HG02623 (cell line): ENCODE data around the gene JSRP1.

Experiments used
- ATAC-seq: cut with Tn5 transposase; IDR thresholded peaks from one replicate; pipeline ENCODE4 v1.9.1; 2021; ENCODE audit warnings: moderate library complexity; ENCODE audit not compliant: unreplicated experiment

The JSRP1 gene

GRCh38 chr19:2233601-2234280 is 22.5 kb downstream of the JSRP1 start:
- no peak for ATAC-seq

GRCh38 chr19:2232286-2233151 is 23.7 kb downstream of the JSRP1 start:
- ATAC-seq, result no peak

GRCh38 chr19:2231621-2232221 is 24.5 kb downstream of the JSRP1 start:
- ATAC-seq, result no peak

GRCh38 chr19:2230807-2231533 is 25.2 kb downstream of the JSRP1 start:
- no peak for ATAC-seq

GRCh38 chr19:2230033-2230531 is 26.1 kb downstream of the JSRP1 start:
- no peak for ATAC-seq

- ATAC-seq, result no peak
These were observed 26.8 kb downstream of the JSRP1 start for GRCh38 chr19:2229103-2230032.

- ATAC-seq, result no peak
These were observed 27.8 kb downstream of the JSRP1 start for GRCh38 chr19:2228157-2229030.

- ATAC-seq, result no peak
These were observed 28.6 kb downstream of the JSRP1 start for GRCh38 chr19:2227415-2228156.

- no peak for ATAC-seq
These were observed 29.3 kb downstream of the JSRP1 start for GRCh38 chr19:2226840-2227360.

- ATAC-seq, result no peak
These were observed 30.0 kb downstream of the JSRP1 start for GRCh38 chr19:2226051-2226839.

- no peak for ATAC-seq
These were observed 30.7 kb downstream of the JSRP1 start for GRCh38 chr19:2225415-2226050.

GRCh38 chr19:2224754-2225349 is 31.4 kb downstream of the JSRP1 start:
- no peak for ATAC-seq

- ATAC-seq, result no peak
These were observed 32.3 kb downstream of the JSRP1 start for GRCh38 chr19:2223959-2224358.

GRCh38 chr19:2223391-2223790 is 32.8 kb downstream of the JSRP1 start:
- no peak for ATAC-seq

- no peak for ATAC-seq
These were observed 34.3 kb downstream of the JSRP1 start for GRCh38 chr19:2221918-2222317.

- no peak for ATAC-seq
These were observed 34.9 kb downstream of the JSRP1 start for GRCh38 chr19:2221250-2221831.
